ENCODE data around the gene KDSR. TPM values are rescaled to one million over a fixed set of nuclear protein-coding genes. Genes with fewer than 3 reads are reported as not detected.

Gene KDSR
- total RNA-seq, 1 donor = 46.3 TPM

GRCh38 chr18:63397349-63397748, 30.3 kb upstream of the KDSR start:
- H2AFZ ChIP-seq (ENCODE audit: low read length) = no peak overlapping the region
- peaks cover 84% of the 10 kb centered on the region for H3K36me3 ChIP-seq (ENCODE audit: insufficient read depth, low read length)
- no peak overlapping the region for H3K27ac ChIP-seq (ENCODE audit: low read depth, low read length)
- TF ChIP-seq CTCF (IDR thresholded peaks at IDR 0.05; ENCODE audit: extremely low read depth, low read depth, low read length) = no peak
- no peak for DNase-seq (ENCODE audit: insufficient read length, low spot score, missing footprints)
- H3K9me3 ChIP-seq (ENCODE audit: low read depth, low read length) = no peaks in the 10 kb centered on the region
- no peak overlapping the region for H3K4me3 ChIP-seq (ENCODE audit: insufficient read depth, low read length)
- H3K79me2 ChIP-seq (ENCODE audit: insufficient read depth, low read length) = no peaks in the 10 kb centered on the region
- H3K4me1 ChIP-seq (ENCODE audit: insufficient read depth, low read length) = no peaks in the 10 kb centered on the region
- H3K4me2 ChIP-seq (ENCODE audit: insufficient read depth, low read length) = no peak overlapping the region
- no peaks in the 10 kb centered on the region for H3K27me3 ChIP-seq (ENCODE audit: insufficient read depth, low read length)
- no peaks in the 10 kb centered on the region for H4K20me1 ChIP-seq (ENCODE audit: insufficient read depth, low read length)

GRCh38 chr18:63395503-63395902, 28.5 kb upstream of the KDSR start:
- no peak for TF ChIP-seq CTCF (IDR thresholded peaks at IDR 0.05; ENCODE audit: extremely low read depth, low read depth, low read length)
- Histone ChIP-seq H3K4me1 (ENCODE audit: insufficient read depth, low read length) (no peaks in the 10 kb centered on the region), H4K20me1 (ENCODE audit: insufficient read depth, low read length) (no peaks in the 10 kb centered on the region), H3K9me3 (ENCODE audit: low read depth, low read length) (no peaks in the 10 kb centered on the region), H3K27me3 (ENCODE audit: insufficient read depth, low read length) (no peaks in the 10 kb centered on the region), H3K36me3 (ENCODE audit: insufficient read depth, low read length) (peaks cover 85% of the 10 kb centered on the region), H3K27ac (ENCODE audit: low read depth, low read length) (no peak overlapping the region), H3K4me3 (ENCODE audit: insufficient read depth, low read length) (no peak overlapping the region), H3K4me2 (ENCODE audit: insufficient read depth, low read length) (no peak overlapping the region), H3K79me2 (ENCODE audit: insufficient read depth, low read length) (no peaks in the 10 kb centered on the region), H2AFZ (ENCODE audit: low read length) (no peak overlapping the region)
- DNase-seq (ENCODE audit: insufficient read length, low spot score, missing footprints) = no peak

- Histone ChIP-seq H3K36me3 (ENCODE audit: insufficient read depth, low read length) (peaks cover 79% of the 10 kb centered on the region), H3K4me2 (ENCODE audit: insufficient read depth, low read length) (no peak overlapping the region), H2AFZ (ENCODE audit: low read length) (no peak overlapping the region), H3K4me3 (ENCODE audit: insufficient read depth, low read length) (no peak overlapping the region), H3K79me2 (ENCODE audit: insufficient read depth, low read length) (no peaks in the 10 kb centered on the region), H3K4me1 (ENCODE audit: insufficient read depth, low read length) (no peaks in the 10 kb centered on the region), H3K27me3 (ENCODE audit: insufficient read depth, low read length) (no peaks in the 10 kb centered on the region), H3K27ac (ENCODE audit: low read depth, low read length) (no peak overlapping the region), H3K9me3 (ENCODE audit: low read depth, low read length) (no peaks in the 10 kb centered on the region), H4K20me1 (ENCODE audit: insufficient read depth, low read length) (no peaks in the 10 kb centered on the region)
- no peak for DNase-seq (ENCODE audit: insufficient read length, low spot score, missing footprints)
- TF ChIP-seq CTCF (IDR thresholded peaks at IDR 0.05; ENCODE audit: extremely low read depth, low read depth, low read length) = no peak
Observed at GRCh38 chr18:63394954-63395353, 27.9 kb upstream of the KDSR start.

- Histone ChIP-seq H3K36me3 (ENCODE audit: insufficient read depth, low read length) (peaks cover 39% of the 10 kb centered on the region), H3K4me1 (ENCODE audit: insufficient read depth, low read length) (no peaks in the 10 kb centered on the region), H3K79me2 (ENCODE audit: insufficient read depth, low read length) (no peaks in the 10 kb centered on the region), H3K9me3 (ENCODE audit: low read depth, low read length) (no peaks in the 10 kb centered on the region), H3K4me3 (ENCODE audit: insufficient read depth, low read length) (no peak overlapping the region), H3K4me2 (ENCODE audit: insufficient read depth, low read length) (no peak overlapping the region), H3K27ac (ENCODE audit: low read depth, low read length) (no peak overlapping the region), H4K20me1 (ENCODE audit: insufficient read depth, low read length) (no peaks in the 10 kb centered on the region), H2AFZ (ENCODE audit: low read length) (no peak overlapping the region), H3K27me3 (ENCODE audit: insufficient read depth, low read length) (no peaks in the 10 kb centered on the region)
- no peak for DNase-seq (ENCODE audit: insufficient read length, low spot score, missing footprints)
- TF ChIP-seq CTCF (IDR thresholded peaks at IDR 0.05; ENCODE audit: extremely low read depth, low read depth, low read length) = no peak
Observed at GRCh38 chr18:63387861-63388260, 20.9 kb upstream of the KDSR start.

Data from osteoblast (primary cell).